SK-N-SH (cell line): ENCODE results near the gene PIK3R2. TPM values are rescaled to one million over a fixed set of nuclear protein-coding genes. Genes with fewer than 3 reads are reported as not detected.

Source experiments
- polyA plus RNA-seq, 3 experiments: library from polyadenylated mRNA; depleted of rRNA; stranded (reverse); fragments of >200 nt; gene quantifications; 2 replicates each; pipeline ENCODE4 v1.2.3, GENCODE V29; 2012
- small RNA-seq, 7 experiments: library from RNA; depleted of rRNA; stranded (forward); fragments of <200 nt; gene quantifications; one replicate each; pipeline ENCODE3, GENCODE V24; 2012

Gene PIK3R2
- polyA plus RNA-seq, 1 of the 3 experiments (the other 2 are of a cell fraction) = 36.6 TPM

Small RNA genes within 50 kb of the gene (small RNA-seq; reads per million reads assigned to genes)
- gene IFI30 = 0 to 3.4 (median 0) reads per million in 7 experiments

Other genes with a start within 250 kb of the PIK3R2 start
- gene CCDC124, start 220.1 kb upstream of the PIK3R2 start, polyA plus RNA-seq (2012; rRNA removed) = 157 and 231 TPM in 2 replicates
- gene KCNN1, start 186.1 kb upstream of the PIK3R2 start, polyA plus RNA-seq (2012; rRNA removed) = 2.7 and 3.6 TPM in 2 replicates
- gene ARRDC2, start 145.0 kb upstream of the PIK3R2 start, polyA plus RNA-seq (2012; rRNA removed) = 5.5 and 6.3 TPM in 2 replicates
- gene IL12RB1, start 66.2 kb upstream of the PIK3R2 start, polyA plus RNA-seq (2012; rRNA removed) = 0.02 TPM in 1 of 2 replicates, not detected in the other
- gene MAST3, start 55.4 kb upstream of the PIK3R2 start, polyA plus RNA-seq (2012; rRNA removed) = 3.1 and 4.5 TPM in 2 replicates
- gene IFI30, start 20.6 kb downstream of the PIK3R2 start, polyA plus RNA-seq (2012; rRNA removed) = 10.7 and 11.6 TPM in 2 replicates
- gene MPV17L2, start 40.1 kb downstream of the PIK3R2 start, polyA plus RNA-seq (2012; rRNA removed) = 17.5 and 20.6 TPM in 2 replicates
- 9.1 and 9.7 TPM in 2 replicates for gene RAB3A, start 50.9 kb downstream of the PIK3R2 start, polyA plus RNA-seq (2012; rRNA removed)
- gene PDE4C, start 73.3 kb downstream of the PIK3R2 start, polyA plus RNA-seq (2012; rRNA removed) = 0.36 and 1.0 TPM in 2 replicates
- 1.9 and 2.5 TPM in 2 replicates for gene IQCN, start 121.3 kb downstream of the PIK3R2 start, polyA plus RNA-seq (2012; rRNA removed)
- gene JUND, start 128.5 kb downstream of the PIK3R2 start, polyA plus RNA-seq (2012; rRNA removed) = 92.5 and 115 TPM in 2 replicates
- 235 and 277 TPM in 2 replicates for gene LSM4, start 169.9 kb downstream of the PIK3R2 start, polyA plus RNA-seq (2012; rRNA removed)
- gene PGPEP1, start 187.4 kb downstream of the PIK3R2 start, polyA plus RNA-seq (2012; rRNA removed) = 13.8 and 13.9 TPM in 2 replicates
- gene GDF15, start 233.0 kb downstream of the PIK3R2 start, polyA plus RNA-seq (2012; rRNA removed) = 74.1 and 129 TPM in 2 replicates
- not detected in 2 replicates for gene LRRC25, start 244.5 kb downstream of the PIK3R2 start, polyA plus RNA-seq (2012; rRNA removed)